ENCODE results near the gene WDR86.

- TF ChIP-seq CTCF (IDR thresholded peaks at IDR 0.05; ENCODE audit: low read length), result no peak
- TF ChIP-seq EZH2 (IDR thresholded peaks at IDR 0.05; ENCODE audit: borderline replicate concordance, low read length), result no peak
Measured at GRCh38 chr7:151374726-151375125, 35.1 kb downstream of the WDR86 start.
